WTC11 (cell line): ENCODE data around the gene TNS3.

Experiments used
- CTCF ChIP-seq: fragments of 200-600 bp; IDR thresholded peaks from 2 replicates; pipeline ENCODE4 v1.8.0; 2022; ENCODE audit warnings: antibody characterized with exemption
- NFE2L1 ChIP-seq: sonication (generic); formaldehyde crosslinking; IDR thresholded peaks from 2 replicates; pipeline ENCODE4 v1.8.1; 2023; ENCODE audit warnings: missing genetic modification reagents
- NFYB ChIP-seq: sonication (generic); formaldehyde crosslinking; conservative IDR thresholded peaks from 2 replicates; pipeline ENCODE4 v1.8.0; 2022; ENCODE audit warnings: low read depth, missing genetic modification reagents
- NR2C2 ChIP-seq: sonication (generic); formaldehyde crosslinking; IDR thresholded peaks from 2 replicates; pipeline ENCODE4 v1.8.0; 2022; ENCODE audit warnings: mild to moderate bottlenecking, missing genetic modification reagents
- RELA ChIP-seq: sonication (generic); formaldehyde crosslinking; IDR thresholded peaks from 2 replicates; pipeline ENCODE4 v1.8.1; 2022; ENCODE audit warnings: missing genetic modification reagents, mild to moderate bottlenecking, borderline replicate concordance

DNA sequence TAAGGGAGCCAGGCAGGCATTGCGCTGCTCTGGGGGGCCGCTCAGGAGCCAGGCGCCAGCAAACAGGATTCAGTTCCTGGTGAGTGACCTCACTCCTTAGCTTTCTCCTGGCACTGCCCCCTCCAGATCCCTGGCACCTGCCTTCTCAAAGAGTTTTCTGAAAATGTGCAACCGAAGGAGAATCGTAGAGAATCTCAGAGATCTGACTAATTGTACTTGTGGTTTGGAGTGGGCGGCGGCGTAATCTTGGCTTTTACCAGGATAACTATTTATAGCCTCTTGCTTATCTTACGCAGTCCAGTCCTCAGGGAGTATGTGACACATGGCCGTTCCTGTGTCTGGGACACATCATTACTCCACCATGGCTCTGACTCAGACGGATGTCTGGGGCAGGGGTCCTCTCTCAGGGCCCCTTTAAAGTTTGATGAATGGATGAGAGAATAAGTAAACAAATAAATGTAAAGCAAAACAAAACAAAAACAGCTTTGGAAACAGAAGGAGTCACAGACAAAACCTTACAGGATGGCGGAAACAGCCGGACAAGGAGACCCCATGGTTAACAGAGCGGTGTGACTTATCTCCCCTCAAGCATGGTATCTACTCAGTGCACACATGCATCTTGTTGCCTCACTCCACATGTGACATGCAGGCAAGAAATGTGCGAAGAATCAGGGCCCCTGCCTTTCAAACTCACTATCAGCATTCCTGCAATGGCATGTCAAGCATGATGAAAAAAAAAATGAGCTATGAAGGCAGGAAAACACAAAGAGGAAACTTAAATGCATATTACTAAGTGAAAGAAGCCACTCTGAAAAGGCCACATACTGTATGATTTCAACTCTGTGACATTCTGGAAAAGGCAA is 99.7 kb downstream of the TNS3 start:
- no peak for TF ChIP-seq CTCF
- no peak for TF ChIP-seq NFE2L1 (CRISPR knock-in tag)
- no peak for TF ChIP-seq RELA (CRISPR knock-in tag)
- TF ChIP-seq NFYB (CRISPR knock-in tag), result no peak
- TF ChIP-seq NR2C2 (CRISPR knock-in tag), result no peak
